Stimulated activated CD8-positive, alpha-beta memory T cell treated with anti-CD3 and anti-CD28 coated beads, Interleukin-2, amount 100 ng/mL, for 48 hours (primary cell): ENCODE results near the gene HMGXB3.
"Not testable (repeated sequence)": the region's sequence is repeated elsewhere in the genome, so short reads cannot be mapped to it uniquely, and the experiment has no call there.

Source experiments
- DNase-seq, 2 donors: peaks; one replicate each; pipeline ENCODE4 v3.0.0-alpha.2; 2020; ENCODE audit warnings: low read depth in 2 of 2

The HMGXB3 gene

GRCh38 chr5:150068472-150068871, 67.9 kb downstream of the HMGXB3 start:
- DNase-seq, result no peak

DNA sequence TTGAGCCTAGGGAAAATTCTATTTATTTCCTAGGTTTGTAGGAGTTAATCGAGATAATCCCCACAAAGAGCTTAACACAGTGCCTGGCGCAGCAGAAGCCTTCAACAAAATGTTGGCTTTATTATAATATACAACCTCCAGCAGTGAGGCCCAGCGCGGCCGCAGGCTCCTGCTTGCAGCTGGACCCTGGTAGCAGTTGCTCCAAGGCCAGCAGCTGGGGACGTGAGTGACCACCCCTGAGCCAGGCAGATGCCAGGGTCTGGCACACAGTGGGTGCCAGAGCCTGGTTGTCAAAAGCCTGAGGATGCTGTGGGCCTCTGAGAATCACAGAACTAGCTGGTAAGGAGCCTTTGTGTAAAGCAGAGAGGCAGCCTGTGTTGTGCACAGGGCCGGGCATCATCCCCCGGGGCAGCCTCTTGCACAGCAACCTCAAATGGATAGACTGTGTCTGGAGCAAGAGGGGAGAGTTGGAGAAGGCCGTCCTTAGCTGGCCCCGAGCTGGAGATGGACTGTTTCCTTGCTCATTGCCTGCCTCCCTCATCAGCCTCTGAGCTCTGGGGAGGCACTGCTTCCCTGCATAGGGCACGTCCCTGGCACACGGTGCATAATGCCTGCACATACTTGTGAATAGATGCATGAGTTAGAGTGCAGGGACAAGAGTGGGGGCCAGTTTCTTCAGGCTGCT, 68.6 kb downstream of the HMGXB3 start:
- no peak for DNase-seq

DNA sequence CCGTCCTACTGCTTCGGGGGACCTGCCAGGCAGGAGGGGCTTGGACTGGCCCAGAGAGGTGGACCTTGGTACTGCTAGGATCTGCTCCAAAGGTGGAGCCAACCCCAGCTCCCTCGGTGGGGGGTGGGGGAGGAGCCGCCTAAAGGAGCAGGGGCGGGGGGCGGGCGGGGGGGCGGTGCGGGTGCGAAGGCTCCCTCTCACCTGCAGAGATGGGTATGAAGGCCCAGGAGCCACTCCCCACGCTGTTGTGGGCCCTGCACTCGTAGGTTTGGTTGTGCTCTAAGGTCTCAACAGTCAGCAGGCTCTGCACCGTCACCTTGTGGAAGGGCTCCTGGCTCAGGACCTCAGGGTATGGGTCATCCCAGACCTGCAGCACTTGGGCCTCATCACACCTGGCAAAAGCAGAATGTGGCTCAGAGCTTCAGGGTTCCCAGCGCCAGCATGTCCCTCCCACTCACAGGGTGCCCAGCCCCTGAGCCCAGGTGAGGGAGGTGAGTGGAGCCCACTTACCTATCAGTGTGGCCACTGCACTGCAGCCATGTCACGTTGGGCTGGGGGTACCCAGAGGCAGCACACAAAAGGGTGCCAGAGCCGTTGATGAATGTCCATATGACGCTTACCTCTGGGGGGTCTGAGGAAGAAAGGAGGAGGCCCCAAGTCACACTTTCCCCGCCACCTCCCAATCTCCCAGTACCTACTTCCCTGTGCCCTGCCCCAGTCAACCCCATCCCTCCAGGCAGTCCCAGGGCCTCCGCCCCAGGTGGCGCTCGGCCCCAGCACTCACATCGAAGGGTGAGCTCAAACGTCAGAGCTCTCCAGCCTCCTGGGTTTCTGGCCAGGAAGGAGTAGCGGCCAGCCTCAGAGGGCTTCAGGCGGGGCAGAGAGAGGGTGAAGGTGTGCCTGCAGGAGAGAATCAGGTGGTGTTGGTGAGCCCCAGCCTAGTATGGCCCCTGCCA, 69.4 kb downstream of the HMGXB3 start:
- no peak for DNase-seq

DNA sequence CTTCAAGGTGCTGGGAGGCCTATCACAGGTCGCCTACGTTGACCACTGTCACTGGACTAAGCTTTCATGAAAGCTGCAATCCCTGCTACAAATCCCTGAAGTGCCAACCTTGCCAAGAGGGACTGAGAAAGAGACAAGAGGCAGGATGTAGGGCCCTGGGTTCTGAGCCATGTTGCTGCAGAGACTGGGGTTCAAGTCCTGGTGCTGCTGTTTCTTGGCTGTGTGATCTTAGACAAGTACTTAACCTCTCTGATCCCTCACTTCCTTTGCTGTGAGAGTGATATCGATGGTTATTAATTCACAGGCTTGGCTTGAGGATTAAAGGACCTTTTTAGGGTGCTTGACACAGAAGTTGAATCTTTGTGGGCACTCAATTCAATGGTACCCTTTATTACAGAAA, 70.3 kb downstream of the HMGXB3 start:
- DNase-seq, result no peak

- DNase-seq, result no peak
These were observed 72.6 kb downstream of the HMGXB3 start for GRCh38 chr5:150073086-150073625.

DNA sequence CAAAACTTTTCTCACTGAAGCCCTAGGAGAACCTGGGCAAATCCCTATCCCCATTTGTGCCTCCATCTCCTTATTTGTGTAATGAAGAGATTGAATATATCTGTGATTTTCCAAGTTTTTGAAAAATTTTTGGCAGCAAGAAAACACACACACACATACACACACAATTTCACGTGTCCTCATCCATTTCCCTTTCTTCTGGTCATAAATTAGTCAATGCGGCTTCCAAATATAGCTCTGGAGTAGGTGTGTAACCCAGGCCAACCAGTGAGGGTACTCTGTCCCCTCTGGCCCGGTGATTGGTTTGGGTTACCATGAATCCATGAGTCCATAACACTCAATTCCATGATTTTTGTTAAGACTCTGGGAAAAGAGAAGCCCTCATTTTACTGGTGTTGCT, 73.1 kb downstream of the HMGXB3 start:
- no peak for DNase-seq

GRCh38 chr5:150075233-150075632, 74.7 kb downstream of the HMGXB3 start:
- DNase-seq, result no peak

GRCh38 chr5:150075806-150076205, 75.3 kb downstream of the HMGXB3 start:
- no peak for DNase-seq

DNA sequence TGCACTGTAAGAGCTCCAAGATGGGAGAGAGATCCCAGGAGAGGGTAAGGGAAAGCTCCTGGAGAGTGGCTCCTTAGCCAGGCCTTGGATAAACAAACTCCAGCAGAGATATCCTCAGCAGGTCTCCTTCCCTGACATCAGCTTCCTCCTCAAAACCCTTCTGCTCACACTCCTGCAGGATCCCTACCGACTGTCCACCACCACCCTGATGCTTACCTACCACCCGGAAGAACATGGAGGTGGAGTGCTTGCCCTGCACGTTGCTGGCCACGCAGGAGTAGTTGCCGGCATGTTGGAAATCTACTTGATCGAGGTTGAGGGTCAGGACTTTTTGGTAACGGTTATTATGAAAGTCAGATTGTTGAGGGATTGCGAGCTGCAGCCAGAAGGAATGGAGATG, 76.5 kb downstream of the HMGXB3 start:
- no peak for DNase-seq

DNA sequence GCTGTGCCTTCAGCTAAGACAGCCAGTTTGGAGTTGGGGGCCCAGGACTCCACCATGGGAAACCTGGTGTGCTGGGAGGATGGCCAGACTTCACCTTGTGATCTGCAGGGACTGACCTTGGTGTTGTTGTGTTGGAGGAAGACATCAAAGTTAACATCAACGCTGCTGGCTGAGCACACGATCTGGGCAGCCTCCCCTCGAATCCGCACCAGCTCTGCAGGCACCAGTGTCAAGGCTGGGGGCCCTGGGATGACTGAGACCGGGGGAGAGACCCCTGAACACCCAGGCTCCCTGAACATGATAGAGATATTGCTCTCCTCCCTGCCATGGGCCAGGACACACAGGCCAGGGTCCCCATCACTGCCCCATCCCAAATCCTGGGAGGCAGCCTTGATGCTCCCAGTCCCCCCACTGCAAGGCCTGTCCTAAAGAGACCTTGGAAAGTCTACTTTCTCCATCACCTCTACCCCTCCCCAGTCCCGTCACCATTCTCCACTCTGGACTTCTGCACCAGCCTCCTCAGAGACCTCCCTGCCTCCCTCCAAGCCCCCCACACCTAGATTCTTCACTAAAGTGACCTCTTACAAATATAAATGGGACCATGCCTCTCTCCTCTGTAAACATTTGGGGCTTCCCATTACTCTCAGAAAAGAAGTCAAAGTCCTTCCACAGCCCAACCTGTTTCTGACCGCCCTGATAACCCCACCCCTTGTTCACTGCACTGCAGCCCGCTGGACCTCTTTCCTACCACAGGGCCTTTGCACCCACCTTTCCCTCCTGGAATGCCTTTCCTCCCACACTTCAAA, 77.7 kb downstream of the HMGXB3 start:
- DNase-seq, result no peak

GRCh38 chr5:150078802-150079689, 78.5 kb downstream of the HMGXB3 start:
- DNase-seq, result no peak

GRCh38 chr5:150079909-150080461, 79.4 kb downstream of the HMGXB3 start:
- DNase-seq, result no peak

DNA sequence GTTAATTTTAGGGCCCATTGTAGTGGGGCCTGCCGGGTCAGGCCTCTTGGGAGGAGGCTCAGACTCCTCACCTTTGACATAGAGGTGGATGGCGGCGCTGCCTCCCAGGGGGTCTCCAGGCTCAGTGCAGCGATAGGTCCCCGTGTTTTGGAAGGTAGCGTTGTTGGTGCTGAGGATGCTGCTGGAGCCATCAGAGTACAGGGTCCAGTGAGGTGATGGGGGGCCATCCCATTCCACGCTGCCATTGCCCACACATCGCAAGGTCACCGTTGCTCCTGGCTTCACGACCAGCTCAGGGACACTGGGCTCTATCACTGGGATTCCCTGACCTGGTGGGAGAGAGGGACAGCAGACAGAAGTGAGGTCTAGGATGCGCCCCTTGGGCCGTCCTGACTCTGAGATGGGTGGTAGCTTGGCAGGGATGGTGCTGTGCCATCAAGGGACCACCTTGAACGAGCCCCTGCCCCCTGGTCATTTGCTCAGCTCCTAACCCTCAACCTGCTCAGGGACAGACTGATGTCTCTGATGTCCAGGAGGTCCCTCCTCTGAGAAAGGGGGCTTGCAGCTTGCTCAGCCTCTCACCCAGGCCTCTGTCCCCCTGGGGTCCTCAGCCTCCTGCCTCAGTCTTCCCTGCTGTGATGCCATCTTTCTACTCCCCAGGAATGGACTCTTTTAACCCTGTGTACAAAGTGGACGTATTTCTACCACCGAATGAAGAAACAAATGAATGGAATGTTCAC, 80.3 kb downstream of the HMGXB3 start:
- DNase-seq, result no peak

DNA sequence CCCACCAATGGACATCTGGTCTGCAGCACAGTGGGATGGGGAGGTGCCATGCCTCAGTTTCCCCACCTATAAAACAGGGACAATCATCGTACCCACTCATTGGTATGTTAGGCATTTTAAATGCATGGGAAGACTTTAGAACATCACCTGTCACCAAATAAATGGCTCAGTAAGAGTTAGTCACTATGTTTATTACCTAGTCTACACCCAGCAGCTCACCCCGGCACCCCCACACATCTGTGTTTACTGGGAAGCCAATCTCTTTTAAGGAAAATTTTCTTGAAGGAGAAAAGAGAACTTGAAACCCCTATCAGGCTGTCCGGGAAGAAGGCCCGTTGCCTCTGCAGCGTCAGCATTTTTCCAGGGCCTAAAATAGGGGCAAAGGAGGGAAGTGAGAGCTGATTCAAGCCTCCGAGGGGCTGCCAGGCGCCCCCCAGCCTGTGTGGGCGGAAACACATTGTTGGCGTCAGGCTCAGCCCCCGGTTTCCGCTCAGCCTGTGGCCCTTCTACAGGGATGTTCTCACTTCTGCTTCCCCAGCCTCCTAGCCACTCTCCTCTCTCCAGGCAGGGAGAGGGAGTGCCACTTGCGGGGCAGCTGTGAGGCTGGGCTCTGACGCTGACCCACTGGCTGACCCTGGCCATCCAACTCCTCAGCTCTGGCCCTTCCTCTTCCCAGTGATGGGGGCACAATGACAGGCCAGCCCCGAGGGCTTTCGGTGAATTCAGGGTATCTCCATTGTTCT, 81.2 kb downstream of the HMGXB3 start:
- peak in 1 of 2 donors; percentile 6 for DNase-seq

DNA sequence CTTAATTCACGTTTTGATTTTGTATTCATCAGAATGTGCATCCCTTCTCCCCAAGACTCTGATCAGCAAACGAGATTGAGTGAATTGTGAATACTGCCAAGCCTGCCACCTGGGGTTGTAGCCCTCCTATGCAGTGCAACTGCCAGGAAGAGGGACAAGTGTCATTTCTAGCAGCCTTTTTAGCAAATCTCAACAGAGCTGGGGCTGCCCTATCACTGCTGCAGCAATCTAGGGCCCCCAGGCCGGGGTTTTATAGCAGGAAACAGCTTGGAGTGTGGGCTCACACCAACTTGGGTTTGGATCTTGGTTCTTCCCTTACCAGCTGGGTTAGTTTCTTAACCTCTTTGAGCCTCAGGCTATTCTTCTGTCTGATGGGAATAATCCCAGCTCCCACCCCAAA, 81.8 kb downstream of the HMGXB3 start:
- DNase-seq, result no peak

GRCh38 chr5:150082889-150083288, 82.3 kb downstream of the HMGXB3 start:
- no peak for DNase-seq

- not testable (repeated sequence) for DNase-seq
These were observed 84.2 kb downstream of the HMGXB3 start for GRCh38 chr5:150084754-150085153.

DNA sequence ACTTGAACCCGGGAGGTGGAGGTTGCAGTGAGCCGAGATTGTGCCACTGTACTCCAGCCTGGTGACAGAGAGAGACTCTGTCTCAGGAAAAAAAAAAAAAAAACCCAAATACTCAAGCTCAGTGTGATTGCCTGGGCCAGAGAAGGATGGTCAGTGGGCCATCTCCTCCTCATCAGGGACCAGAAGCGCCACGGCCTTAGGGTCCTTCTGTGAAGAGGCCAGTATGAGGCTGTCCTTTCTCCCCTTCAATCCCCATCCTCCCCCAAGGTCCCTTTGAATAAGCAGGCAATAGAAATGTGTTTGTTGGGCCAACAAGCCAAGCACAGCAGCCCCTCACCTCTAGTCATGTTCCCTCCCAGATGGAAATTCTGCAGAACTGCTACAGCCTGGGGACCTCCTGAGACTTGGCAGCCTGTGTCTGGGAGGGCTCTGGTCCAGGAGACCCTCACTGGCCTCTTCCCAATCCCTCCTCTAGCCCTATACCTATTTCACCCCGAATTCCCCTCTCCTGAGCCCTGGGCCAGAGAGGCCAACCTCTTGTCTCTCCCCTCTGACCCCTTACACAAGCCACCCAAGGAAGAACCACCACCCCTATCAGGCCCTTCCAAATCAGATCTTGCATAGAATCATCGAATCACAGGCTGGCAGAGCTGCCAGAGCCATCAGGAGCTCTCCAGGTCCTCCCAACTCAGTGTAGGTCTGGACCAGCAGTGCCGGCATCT, 84.8 kb downstream of the HMGXB3 start:
- DNase-seq, result no peak
